Endothelial cell of umbilical vein (primary cell): ENCODE measurements around the gene TOMM20L. TPM values are rescaled to one million over a fixed set of nuclear protein-coding genes. Genes with fewer than 3 reads are reported as not detected.

Experiments used
- BruUV-seq: library from RNA; stranded (reverse); fragments of 400-500 nt; replicated peaks from 2 replicates; lab custom pipeline; 2021; lab: Mats Ljungman, UMichigan
- CTCF ChIA-PET: fragments of 300-600, 350-600 bp; sonication (Branson Sonifier 250); formaldehyde crosslinking; loops from one replicate; lab custom pipeline; 2021; ENCODE audit warnings: antibody characterized with exemption, inconsistent platforms; lab: Charles Lee
- POLR2A ChIA-PET: fragments of 300-600, 350-600 bp; sonication (Branson Sonifier 250); formaldehyde crosslinking; loops from one replicate; lab custom pipeline; 2021; ENCODE audit warnings: antibody characterized with exemption, inconsistent platforms; lab: Charles Lee
- DNase-seq: peaks from one replicate; pipeline ENCODE4 v3.0.0-alpha.2; 2011; ENCODE audit warnings: low read depth, low spot score
- FAIRE-seq: peaks from 2 replicates; lab custom pipeline; 2011; peaks lifted over from hg19 to GRCh38; lab: Jason Lieb, UNC
- H2AFZ ChIP-seq: 2 replicates; pipeline ENCODE4 v1.6.0; 2012; ENCODE audit warnings: low read depth, low read length, control low read depth, inconsistent platforms
- H3K27ac ChIP-seq: 2 replicates; pipeline ENCODE4 v1.5.1; 2011; ENCODE audit warnings: low read depth, mild to moderate bottlenecking, control low read depth, low read length, moderate library complexity; ENCODE audit not compliant: insufficient read depth
- H3K27me3 ChIP-seq, 2 experiments: 2 replicates each; pipeline versions ENCODE4 v1.6.0 to v1.6.1; 2011; ENCODE audit warnings: low read length in 2 of 2, mixed read lengths in 1 of 2; ENCODE audit not compliant: control insufficient read depth in 2 of 2, insufficient read depth in 2 of 2
- H3K36me3 ChIP-seq, 2 experiments: 2 replicates in 1 of 2; 3 replicates in 1 of 2; pipeline ENCODE4 v1.5.1; 2011; ENCODE audit warnings: low read length in 2 of 2, mild to moderate bottlenecking in 1 of 2, moderate library complexity in 1 of 2; ENCODE audit not compliant: control insufficient read depth in 2 of 2, insufficient read depth in 2 of 2; ENCODE audit errors: extremely low read depth in 1 of 2
- H3K4me1 ChIP-seq: 3 replicates; pipeline ENCODE4 v1.5.1; 2011; ENCODE audit warnings: mild to moderate bottlenecking, low read length; ENCODE audit not compliant: control insufficient read depth, insufficient read depth; ENCODE audit errors: extremely low read depth
- H3K4me2 ChIP-seq: 2 replicates; pipeline ENCODE4 v1.6.1; 2011; ENCODE audit warnings: low read length, control low read depth, mixed read lengths; ENCODE audit not compliant: insufficient read depth
- H3K4me3 ChIP-seq, 3 experiments: fragments of 200-600 bp in 1 of 3; sonication (generic), shearing (Covaris generic) in 1 of 3; replicated peaks in 1 of 3; 2 replicates each; pipeline ENCODE4 v1.5.1; 2011 to 2016; ENCODE audit warnings: control low read depth in 3 of 3, low read length in 3 of 3, mild to moderate bottlenecking in 2 of 3, inconsistent platforms in 1 of 3, low read depth in 1 of 3, moderate library complexity in 1 of 3; ENCODE audit not compliant: insufficient read depth in 1 of 3
- H3K79me2 ChIP-seq: 2 replicates; pipeline ENCODE4 v1.6.0; 2012; ENCODE audit warnings: low read length, inconsistent platforms; ENCODE audit not compliant: control insufficient read depth, insufficient read depth
- H3K9ac ChIP-seq: replicated peaks from 2 replicates; pipeline ENCODE3; 2011; ENCODE audit warnings: low read length, control low read depth; ENCODE audit not compliant: insufficient read depth; ENCODE audit errors: extremely low read depth
- H3K9me1 ChIP-seq: replicated peaks from 3 replicates; pipeline ENCODE4 v1.6.0; 2011; ENCODE audit warnings: mild to moderate bottlenecking, low read length; ENCODE audit not compliant: control insufficient read depth, insufficient read depth; ENCODE audit errors: extremely low read depth
- H3K9me3 ChIP-seq: replicated peaks from 2 replicates; pipeline ENCODE4 v1.5.1; 2012; ENCODE audit warnings: low read length, inconsistent platforms; ENCODE audit not compliant: control insufficient read depth, insufficient read depth
- H4K20me1 ChIP-seq: replicated peaks from 2 replicates; pipeline ENCODE3; 2011; ENCODE audit warnings: mild to moderate bottlenecking, low read length; ENCODE audit not compliant: control insufficient read depth, insufficient read depth; ENCODE audit errors: extremely low read depth
- CTCF ChIP-seq, 2 donors: IDR thresholded peaks; 1 replicate in 1 of 2; 2 replicates in 1 of 2; pipeline ENCODE4 v1.5.1; 2011; ENCODE audit warnings: low read length in 2 of 2, mild to moderate bottlenecking in 2 of 2, moderate library complexity in 2 of 2, control low read depth in 1 of 2, inconsistent platforms in 1 of 2, low read depth in 1 of 2; ENCODE audit not compliant: insufficient read depth in 1 of 2; ENCODE audit errors: extremely low read depth in 1 of 2
- EZH2 ChIP-seq: IDR thresholded peaks from 2 replicates; pipeline ENCODE4 v1.6.1; 2012; ENCODE audit warnings: borderline replicate concordance, low read depth, mild to moderate bottlenecking, moderate library complexity, low read length, inconsistent platforms; ENCODE audit not compliant: severe bottlenecking
- FOS ChIP-seq: IDR thresholded peaks from 2 replicates; pipeline ENCODE4 v1.6.1; 2011; ENCODE audit warnings: mild to moderate bottlenecking, low read length, moderate library complexity, borderline replicate concordance; ENCODE audit not compliant: insufficient read depth
- GATA2 ChIP-seq: IDR thresholded peaks from 2 replicates; pipeline ENCODE4 v1.7.0; 2011; ENCODE audit warnings: low read depth, mild to moderate bottlenecking, moderate library complexity, mixed read lengths, low read length; ENCODE audit not compliant: insufficient read length, insufficient read depth
- JUN ChIP-seq: IDR thresholded peaks from 2 replicates; pipeline ENCODE4 v1.6.1; 2011; ENCODE audit warnings: borderline replicate concordance, low read depth; ENCODE audit not compliant: insufficient read length, insufficient read depth
- MAX ChIP-seq: IDR thresholded peaks from 2 replicates; pipeline ENCODE4 v1.6.1; 2011; ENCODE audit not compliant: insufficient read depth, insufficient read length
- MYC ChIP-seq: IDR thresholded peaks from one replicate; pipeline ENCODE4 v1.6.1; 2011; ENCODE audit warnings: mild to moderate bottlenecking, low read depth, low read length
- POLR2A ChIP-seq: IDR thresholded peaks from 2 replicates; pipeline ENCODE4 v1.6.1; 2012; ENCODE audit warnings: low read depth, mild to moderate bottlenecking, control low read depth, low read length
- POLR2AphosphoS5 ChIP-seq: IDR thresholded peaks from 2 replicates; pipeline ENCODE4 v1.6.1; 2012; ENCODE audit warnings: low read depth, mild to moderate bottlenecking, control low read depth, low read length, moderate library complexity; ENCODE audit not compliant: insufficient read depth
- dilution Hi-C: fragments of 300-500 bp; cut with MboI; formaldehyde crosslinking; loops from one replicate; pipeline ENCODE4 v1.15.0; 2019; ENCODE audit warnings: low sequenced_read_pairs; ENCODE audit not compliant: extremely low pct_ligation_motif_present
- intact Hi-C: fragments of 100-400 bp; cut with micrococcal nuclease; formaldehyde crosslinking; loops from one replicate; pipeline ENCODE4 v1.10.0; 2022
- polyA plus RNA-seq, 4 experiments: library from polyadenylated mRNA; depleted of rRNA in 3 of 4; stranded (reverse) in 3 of 4; unstranded in 1 of 4; fragments of >200 nt; gene quantifications; 2 replicates each; pipeline versions ENCODE4 v1.2.1 to v1.2.3, GENCODE V29; 2011 to 2012; ENCODE audit warnings: missing spikeins in 1 of 4
- total RNA-seq: library from RNA; stranded (reverse); gene quantifications from 2 replicates; pipeline ENCODE4 v1.2.3, GENCODE V29; 2021

The TOMM20L gene
- total and polyA plus RNA-seq, 2 donors (not counting 3 experiments of a cell fraction or from before 2014, with no cell fraction given), result not detected

- no peak overlapping the region for H3K27ac ChIP-seq
- dilution Hi-C loops (no loop called here), intact Hi-C loops (no loop called here)
- CTCF ChIA-PET, result interaction anchor here (0.9 kb wide), 1 partner anchor 11 kb away, joined by 3 read pairs; no protein-coding TSS in a partner anchor
- H2AFZ ChIP-seq, result no peak overlapping the region
- no peaks in the 10 kb centered on the region for H3K9me3 ChIP-seq
- no peaks in the 10 kb centered on the region for H4K20me1 ChIP-seq
- peaks cover 6% of the 10 kb centered on the region for H3K4me1 ChIP-seq
- no peak for FAIRE-seq
- no peak for DNase-seq
- H3K79me2 ChIP-seq, result no peaks in the 10 kb centered on the region
- no peak overlapping the region for H3K4me3 ChIP-seq
- no peaks in the 10 kb centered on the region for H3K27me3 ChIP-seq
- H3K9me1 ChIP-seq, result no peaks in the 10 kb centered on the region
- BruUV-seq, result no TSS peak
- POLR2A ChIA-PET, result no interaction called here
- no peak overlapping the region for H3K4me2 ChIP-seq
- no peak for TF ChIP-seq MAX
- TF ChIP-seq JUN, result no peak
- no peak for TF ChIP-seq MYC
- TF ChIP-seq POLR2AphosphoS5, result no peak
- TF ChIP-seq GATA2, result no peak
- no peak for TF ChIP-seq EZH2
- no peak for TF ChIP-seq CTCF (IDR thresholded peaks at IDR 0.05; ENCODE audit: extremely low read depth in 1 of 2, insufficient read depth in 1 of 2, low read depth in 1 of 2, low read length in 2 of 2)
- no peak for TF ChIP-seq FOS
- TF ChIP-seq POLR2A, result no peak
- H3K9ac ChIP-seq, result no peak overlapping the region
- no peaks in the 10 kb centered on the region for H3K36me3 ChIP-seq
These were observed 4.9 kb upstream of the TOMM20L start for GRCh38 chr14:58390830-58391229.
